IPS-20b (cell line): ENCODE measurements around the gene GLP2R.

ENCODE experiments used
- H3K27ac ChIP-seq: one replicate; pipeline ENCODE4 v1.5.1; 2013; ENCODE audit warnings: low read length
- H3K27me3 ChIP-seq: 2 replicates; pipeline ENCODE4 v1.6.1; 2013; ENCODE audit warnings: mild to moderate bottlenecking, low read length, inconsistent platforms; ENCODE audit not compliant: insufficient read depth
- H3K36me3 ChIP-seq: 2 replicates; pipeline ENCODE4 v1.6.1; 2013; ENCODE audit warnings: low read depth, mild to moderate bottlenecking, inconsistent platforms, low read length, moderate library complexity; ENCODE audit not compliant: insufficient read depth
- H3K4me1 ChIP-seq: 2 replicates; pipeline ENCODE4 v1.6.1; 2013; ENCODE audit warnings: mild to moderate bottlenecking, control low read depth, inconsistent platforms, low read length, moderate library complexity; ENCODE audit not compliant: insufficient read depth
- H3K4me3 ChIP-seq: 2 replicates; pipeline ENCODE4 v1.5.1; 2013; ENCODE audit warnings: mild to moderate bottlenecking, low read length, inconsistent platforms
- H3K9ac ChIP-seq: 2 replicates; pipeline ENCODE4 v1.6.1; 2013; ENCODE audit warnings: low read depth, mild to moderate bottlenecking, inconsistent platforms, low read length, moderate library complexity
- H3K9me3 ChIP-seq: 2 replicates; pipeline ENCODE4 v1.6.1; 2013; ENCODE audit warnings: mild to moderate bottlenecking, low read depth, low read length, inconsistent platforms; ENCODE audit not compliant: insufficient read depth

GLP2R gene

GRCh38 chr17:9931144-9931741 is 105.5 kb downstream of the GLP2R start:
- H3K36me3 ChIP-seq = no peaks in the 10 kb centered on the region
- no peaks in the 10 kb centered on the region for H3K27me3 ChIP-seq
- H3K4me3 ChIP-seq = no peak overlapping the region
- H3K9ac ChIP-seq = no peak overlapping the region
- H3K27ac ChIP-seq = no peak overlapping the region
- H3K4me1 ChIP-seq = no peaks in the 10 kb centered on the region
- no peaks in the 10 kb centered on the region for H3K9me3 ChIP-seq

- Histone ChIP-seq H3K9ac (no peak overlapping the region), H3K36me3 (no peaks in the 10 kb centered on the region), H3K4me3 (no peak overlapping the region), H3K27me3 (no peaks in the 10 kb centered on the region), H3K9me3 (no peaks in the 10 kb centered on the region), H3K4me1 (no peaks in the 10 kb centered on the region), H3K27ac (no peak overlapping the region)
These were observed 106.8 kb downstream of the GLP2R start for GRCh38 chr17:9932491-9932890.

- Histone ChIP-seq H3K9ac (no peak overlapping the region), H3K4me1 (no peaks in the 10 kb centered on the region), H3K4me3 (no peak overlapping the region), H3K9me3 (no peaks in the 10 kb centered on the region), H3K27me3 (no peaks in the 10 kb centered on the region), H3K27ac (no peak overlapping the region), H3K36me3 (no peaks in the 10 kb centered on the region)
These were observed 108.6 kb downstream of the GLP2R start for GRCh38 chr17:9934331-9934730.

- Histone ChIP-seq H3K27ac (no peak overlapping the region), H3K9me3 (no peaks in the 10 kb centered on the region), H3K27me3 (no peaks in the 10 kb centered on the region), H3K4me1 (no peaks in the 10 kb centered on the region), H3K4me3 (no peak overlapping the region), H3K9ac (no peak overlapping the region), H3K36me3 (no peaks in the 10 kb centered on the region)
These were observed 109.7 kb downstream of the GLP2R start for GRCh38 chr17:9935408-9935807.

GRCh38 chr17:9936095-9936494 is 110.4 kb downstream of the GLP2R start:
- Histone ChIP-seq H3K27ac (no peak overlapping the region), H3K4me3 (no peak overlapping the region), H3K36me3 (no peaks in the 10 kb centered on the region)

GRCh38 chr17:9937241-9937761 is 111.6 kb downstream of the GLP2R start:
- no peak overlapping the region for H3K4me3 ChIP-seq
- H3K27ac ChIP-seq = no peak overlapping the region
- no peaks in the 10 kb centered on the region for H3K4me1 ChIP-seq
- H3K9ac ChIP-seq = no peak overlapping the region
- H3K36me3 ChIP-seq = no peaks in the 10 kb centered on the region
- no peaks in the 10 kb centered on the region for H3K27me3 ChIP-seq
- H3K9me3 ChIP-seq = no peaks in the 10 kb centered on the region

More at GRCh38 chr17:9936095-9936494, 110.4 kb downstream of the GLP2R start:
- no peaks in the 10 kb centered on the region for H3K9me3 ChIP-seq
- no peaks in the 10 kb centered on the region for H3K4me1 ChIP-seq
- H3K9ac ChIP-seq = no peak overlapping the region
- no peaks in the 10 kb centered on the region for H3K27me3 ChIP-seq

GRCh38 chr17:9937901-9938300 is 112.2 kb downstream of the GLP2R start:
- H3K9me3 ChIP-seq = no peaks in the 10 kb centered on the region
- no peak overlapping the region for H3K9ac ChIP-seq
- H3K4me1 ChIP-seq = no peaks in the 10 kb centered on the region
- no peak overlapping the region for H3K27ac ChIP-seq
- H3K36me3 ChIP-seq = no peaks in the 10 kb centered on the region
- no peaks in the 10 kb centered on the region for H3K27me3 ChIP-seq
- no peak overlapping the region for H3K4me3 ChIP-seq

- Histone ChIP-seq H3K27me3 (no peaks in the 10 kb centered on the region), H3K4me1 (no peaks in the 10 kb centered on the region), H3K27ac (no peak overlapping the region), H3K4me3 (no peak overlapping the region), H3K9me3 (no peaks in the 10 kb centered on the region), H3K9ac (no peak overlapping the region), H3K36me3 (no peaks in the 10 kb centered on the region)
These were observed 113.0 kb downstream of the GLP2R start for GRCh38 chr17:9938764-9939163.

- no peaks in the 10 kb centered on the region for H3K4me1 ChIP-seq
- H3K4me3 ChIP-seq = no peak overlapping the region
- H3K9me3 ChIP-seq = no peaks in the 10 kb centered on the region
- no peaks in the 10 kb centered on the region for H3K27me3 ChIP-seq
- no peak overlapping the region for H3K9ac ChIP-seq
- no peak overlapping the region for H3K27ac ChIP-seq
- no peaks in the 10 kb centered on the region for H3K36me3 ChIP-seq
These were observed 115.1 kb downstream of the GLP2R start for GRCh38 chr17:9940841-9941240.

- Histone ChIP-seq H3K27ac (no peak overlapping the region), H3K4me3 (no peak overlapping the region), H3K36me3 (no peaks in the 10 kb centered on the region), H3K9me3 (no peaks in the 10 kb centered on the region), H3K9ac (no peak overlapping the region), H3K4me1 (no peaks in the 10 kb centered on the region), H3K27me3 (no peaks in the 10 kb centered on the region)
These were observed 115.6 kb downstream of the GLP2R start for GRCh38 chr17:9941305-9941704.
